Choroid plexus epithelial cell (primary cell): ENCODE measurements around the gene GPR179.

Experiments used
- DNase-seq: peaks from one replicate; pipeline ENCODE4 v3.0.0-alpha.2; 2010; ENCODE audit warnings: low read depth
- H3K4me3 ChIP-seq: 2 replicates; pipeline ENCODE4 v1.5.1; 2011; ENCODE audit warnings: low read depth, mild to moderate bottlenecking, control low read depth, low read length, moderate library complexity
- TF ChIP-seq, protein P1 (sequence below): conservative IDR thresholded peaks from 2 replicates; pipeline ENCODE4 v1.5.1; 2011; ENCODE audit warnings: low read depth, mild to moderate bottlenecking, control low read depth, inconsistent platforms, low read length, moderate library complexity

GPR179 gene

DNA sequence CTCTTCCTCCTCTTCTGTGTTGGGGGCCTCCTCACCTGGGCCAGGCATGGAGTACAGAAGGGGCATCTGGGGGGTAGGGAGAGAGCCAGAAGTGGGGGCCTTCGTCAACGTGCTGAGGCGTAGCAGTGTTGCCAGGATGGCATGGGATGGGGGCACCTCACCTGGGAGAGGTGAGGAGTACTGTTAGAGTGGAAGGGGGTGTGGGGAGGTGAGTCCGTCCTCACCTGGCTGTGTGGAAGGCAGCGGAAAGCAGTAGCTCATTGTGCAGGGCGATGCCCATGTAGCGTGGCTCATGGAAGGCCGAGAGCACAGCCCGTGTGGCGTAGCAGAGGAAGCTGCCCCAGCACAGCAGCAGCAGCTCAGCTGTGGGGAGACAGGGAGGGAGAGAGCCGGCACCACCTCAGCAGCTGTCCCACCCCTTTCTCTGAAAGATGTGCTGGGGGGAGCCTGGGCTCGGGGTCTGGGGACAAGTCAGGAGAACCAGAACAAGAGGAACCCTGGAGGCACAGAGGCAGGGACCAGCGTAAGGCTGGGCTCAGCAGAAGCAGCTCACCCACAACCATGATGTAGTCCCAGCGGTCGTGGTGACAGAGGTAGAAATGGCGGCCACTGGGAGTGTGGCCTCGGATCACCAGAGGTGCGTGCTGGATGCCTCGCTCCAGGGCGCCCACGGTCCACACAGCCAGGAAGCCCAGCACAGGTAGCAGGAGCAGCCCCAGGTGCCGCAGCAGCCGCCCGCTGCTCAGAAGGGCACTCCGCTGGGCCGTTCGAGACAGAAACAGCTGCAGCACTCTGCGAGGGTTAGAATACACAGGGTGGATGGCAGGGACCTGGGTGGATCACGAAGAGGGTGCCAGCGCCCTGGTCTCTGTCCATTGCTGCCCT lies 9.0 kb downstream of the GPR179 start:
- no peak overlapping the region for H3K4me3 ChIP-seq
- TF ChIP-seq, protein P1, sequence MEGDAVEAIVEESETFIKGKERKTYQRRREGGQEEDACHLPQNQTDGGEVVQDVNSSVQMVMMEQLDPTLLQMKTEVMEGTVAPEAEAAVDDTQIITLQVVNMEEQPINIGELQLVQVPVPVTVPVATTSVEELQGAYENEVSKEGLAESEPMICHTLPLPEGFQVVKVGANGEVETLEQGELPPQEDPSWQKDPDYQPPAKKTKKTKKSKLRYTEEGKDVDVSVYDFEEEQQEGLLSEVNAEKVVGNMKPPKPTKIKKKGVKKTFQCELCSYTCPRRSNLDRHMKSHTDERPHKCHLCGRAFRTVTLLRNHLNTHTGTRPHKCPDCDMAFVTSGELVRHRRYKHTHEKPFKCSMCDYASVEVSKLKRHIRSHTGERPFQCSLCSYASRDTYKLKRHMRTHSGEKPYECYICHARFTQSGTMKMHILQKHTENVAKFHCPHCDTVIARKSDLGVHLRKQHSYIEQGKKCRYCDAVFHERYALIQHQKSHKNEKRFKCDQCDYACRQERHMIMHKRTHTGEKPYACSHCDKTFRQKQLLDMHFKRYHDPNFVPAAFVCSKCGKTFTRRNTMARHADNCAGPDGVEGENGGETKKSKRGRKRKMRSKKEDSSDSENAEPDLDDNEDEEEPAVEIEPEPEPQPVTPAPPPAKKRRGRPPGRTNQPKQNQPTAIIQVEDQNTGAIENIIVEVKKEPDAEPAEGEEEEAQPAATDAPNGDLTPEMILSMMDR, result no peak
- no peak for DNase-seq

DNA sequence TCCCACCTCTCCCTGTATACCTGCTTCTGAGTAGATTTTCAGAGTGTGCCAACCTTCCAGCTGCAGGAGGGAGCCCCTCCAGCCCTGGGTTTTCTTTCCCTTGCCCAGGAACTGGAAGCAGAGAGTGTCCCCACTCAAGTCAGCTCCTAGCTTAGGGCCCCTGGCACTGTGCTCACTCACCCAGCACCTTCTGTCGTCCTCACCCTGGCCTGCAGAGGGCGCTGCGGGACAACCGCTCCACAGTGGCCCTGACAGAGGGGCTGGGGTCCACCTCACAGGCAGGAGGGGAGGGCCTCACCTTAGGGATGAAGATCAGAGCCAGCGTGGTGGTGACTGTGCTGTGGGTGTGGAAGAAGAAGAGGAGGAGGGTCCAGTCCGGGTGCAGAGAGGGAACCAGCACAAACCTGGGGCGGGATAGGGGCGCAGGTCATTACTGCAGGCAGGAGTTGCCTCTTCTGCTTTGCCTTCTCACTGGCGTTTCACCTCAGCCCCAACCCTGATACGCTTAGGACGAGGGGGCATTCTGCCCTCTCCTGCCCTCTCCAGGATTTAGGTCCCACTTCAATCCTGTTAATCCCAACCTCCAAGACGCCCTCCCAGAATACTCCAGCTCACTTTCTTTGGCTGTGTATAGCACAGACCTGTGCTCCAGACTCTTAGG lies 10.0 kb downstream of the GPR179 start:
- peak; percentile 35 for DNase-seq
- TF ChIP-seq, protein P1, result peak; percentile 79
- no peak overlapping the region for H3K4me3 ChIP-seq

DNA sequence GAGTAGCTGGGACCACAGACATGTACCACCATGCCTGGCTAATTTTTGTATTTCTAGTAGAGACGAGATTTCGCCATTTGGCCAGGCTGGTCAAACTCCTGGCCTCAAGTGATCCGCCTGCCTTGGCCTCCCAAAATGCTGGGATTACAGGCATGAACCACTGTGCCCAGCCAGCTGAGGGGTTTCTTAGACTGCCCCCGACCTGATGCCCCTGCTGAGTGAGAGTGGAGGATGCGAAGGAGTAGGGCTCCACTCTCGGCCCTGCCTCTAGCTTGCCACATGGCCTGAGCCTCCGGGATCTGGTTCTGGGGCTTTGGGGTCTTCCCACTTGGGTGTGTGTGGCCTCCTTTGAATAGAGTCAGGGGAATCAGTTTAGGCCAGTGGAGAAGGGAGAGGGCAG lies 11.0 kb downstream of the GPR179 start:
- H3K4me3 ChIP-seq, result no peak overlapping the region
- TF ChIP-seq, protein P1, result no peak
- DNase-seq, result no peak

DNA sequence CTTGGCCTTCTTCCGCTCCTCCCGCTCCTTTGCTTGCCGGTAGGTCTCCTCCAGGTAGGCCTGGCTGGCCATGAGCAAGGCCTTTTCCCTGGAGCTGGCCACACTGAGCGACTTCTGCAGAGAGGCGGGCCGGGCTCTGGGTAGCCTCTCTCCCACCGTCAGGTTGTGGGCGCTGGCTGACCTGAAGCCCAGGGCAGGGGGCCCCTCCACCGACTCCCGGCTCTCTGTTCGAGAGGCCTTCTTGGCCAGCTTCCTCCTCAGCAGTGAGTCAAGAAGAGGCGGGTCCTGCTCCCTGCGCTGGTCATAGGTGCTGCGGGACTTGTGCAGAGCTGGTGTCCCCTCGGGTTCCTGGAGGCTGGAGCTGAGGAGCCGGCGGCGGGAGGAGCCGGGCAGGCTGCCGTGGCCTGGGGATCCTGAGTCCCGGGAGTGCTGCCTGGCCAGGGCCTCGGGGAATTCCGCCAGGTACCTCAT lies 12.8 kb downstream of the GPR179 start:
- no peak for DNase-seq
- TF ChIP-seq, protein P1, result no peak
- no peak overlapping the region for H3K4me3 ChIP-seq

DNA sequence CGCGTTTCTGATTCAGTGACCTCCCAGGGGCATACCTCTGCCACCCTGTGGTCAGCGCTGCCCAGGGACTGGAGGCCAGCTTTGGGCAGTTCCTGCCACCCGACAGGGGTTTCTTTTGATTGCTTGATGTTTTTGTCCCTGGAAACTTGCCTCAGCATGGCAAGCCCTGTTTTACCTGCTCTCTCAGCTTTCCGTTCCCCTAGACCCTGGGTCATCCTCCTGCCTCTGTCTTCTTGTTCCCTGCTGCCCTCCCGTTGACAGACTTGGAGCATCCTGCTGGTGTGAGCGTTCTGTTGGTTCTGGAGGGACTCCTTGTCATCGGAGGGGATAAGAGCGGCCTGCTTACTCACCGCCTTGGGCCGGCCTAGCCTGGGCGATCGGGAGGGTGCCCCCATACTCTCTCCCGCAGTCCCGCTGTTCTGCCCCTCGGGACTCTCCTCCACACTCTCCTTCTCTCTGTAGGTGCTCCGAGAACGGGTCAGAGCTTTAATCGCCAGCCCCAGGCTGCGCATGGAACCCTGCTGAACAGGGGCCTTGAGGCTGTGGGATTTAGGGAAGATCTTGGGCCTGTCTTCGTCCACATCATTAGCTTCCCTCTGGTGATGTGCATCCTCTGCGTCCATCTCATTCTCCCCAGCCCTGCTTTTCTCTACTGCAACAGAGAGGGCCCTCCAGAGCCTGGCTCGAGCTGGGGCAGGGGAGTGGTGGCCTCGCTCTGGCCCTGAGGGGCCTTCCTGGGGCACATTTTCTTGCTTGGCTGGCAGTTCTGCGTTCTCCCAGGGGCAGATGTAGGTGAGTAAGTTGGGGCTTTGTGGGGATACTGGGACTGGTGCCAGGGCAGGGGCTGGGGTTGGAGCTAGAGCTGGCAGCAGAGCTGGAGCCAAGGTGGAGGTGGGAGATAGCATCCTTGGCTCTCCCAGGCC lies 13.7 kb downstream of the GPR179 start:
- TF ChIP-seq, protein P1, result no peak
- no peak overlapping the region for H3K4me3 ChIP-seq
- no peak for DNase-seq

DNA sequence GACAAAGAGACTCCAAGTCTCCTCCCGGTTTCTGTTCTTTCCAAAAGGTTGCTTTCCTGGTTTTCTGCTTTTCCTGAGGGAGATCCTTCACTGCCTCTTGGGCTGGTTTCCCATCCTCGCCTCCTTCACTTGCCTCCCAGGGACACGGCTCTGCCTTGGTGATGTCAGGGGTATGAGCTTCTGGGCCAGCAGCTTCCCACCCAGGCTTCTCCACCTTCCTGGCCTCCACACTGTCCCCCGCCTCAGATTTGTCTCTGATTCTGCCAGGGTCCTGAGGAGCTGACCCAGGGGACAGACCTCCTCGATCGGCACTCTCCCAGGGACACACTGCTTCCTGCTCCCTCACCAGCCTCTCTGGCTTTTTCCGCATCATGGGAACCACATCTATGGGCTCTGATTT lies 14.5 kb downstream of the GPR179 start:
- DNase-seq, result no peak
- TF ChIP-seq, protein P1, result no peak
- no peak overlapping the region for H3K4me3 ChIP-seq
